ENCODE measurements around the gene NRGN. TPM values are rescaled to one million over a fixed set of nuclear protein-coding genes. Genes with fewer than 3 reads are reported as not detected.

NRGN gene
- total RNA-seq, 2 donors from 2014 or later, result 1.2 to 1.8 TPM

DNA sequence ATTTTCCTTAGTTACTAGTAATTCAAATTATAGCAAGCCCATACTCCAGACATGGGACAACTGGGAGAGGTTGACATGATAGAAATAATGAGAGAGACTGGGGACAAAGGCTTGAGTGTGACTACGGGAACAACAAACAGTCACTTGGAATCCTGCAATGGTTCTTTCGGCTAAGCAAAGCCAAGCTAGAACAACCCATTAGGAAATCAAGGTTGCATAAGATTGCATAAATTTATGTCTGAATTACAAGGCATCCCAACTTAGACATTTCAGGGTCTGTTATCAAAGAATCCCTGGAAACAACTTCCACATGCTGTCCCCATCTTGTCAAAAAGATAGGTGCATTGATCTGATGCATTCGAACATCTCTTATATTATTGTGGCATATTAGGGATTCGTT is 10.2 kb upstream of the NRGN start:
- no peaks in the 10 kb centered on the region for H3K36me3 ChIP-seq
- no peaks in the 10 kb centered on the region for H3K9me3 ChIP-seq
- WGBS, result 89% methylated on average over 4 of the region's 4 CpGs
- H3K4me3 ChIP-seq, result no peak overlapping the region
- peaks cover 6% of the 10 kb centered on the region for H3K27me3 ChIP-seq (replicated peaks; ENCODE audit: insufficient read depth)
- H3K4me1 ChIP-seq (replicated peaks), result no peaks in the 10 kb centered on the region
- no peak for DNase-seq (ENCODE audit: low spot score)
- TF ChIP-seq CTCF (IDR thresholded peaks at IDR 0.05) (no peak), POLR2A (IDR thresholded peaks at IDR 0.05) (no peak), POLR2AphosphoS5 (IDR thresholded peaks at IDR 0.05) (no peak)
- no peak overlapping the region for H3K27ac ChIP-seq
- intact Hi-C loops (cut with DNase I), result no loop called here

DNA sequence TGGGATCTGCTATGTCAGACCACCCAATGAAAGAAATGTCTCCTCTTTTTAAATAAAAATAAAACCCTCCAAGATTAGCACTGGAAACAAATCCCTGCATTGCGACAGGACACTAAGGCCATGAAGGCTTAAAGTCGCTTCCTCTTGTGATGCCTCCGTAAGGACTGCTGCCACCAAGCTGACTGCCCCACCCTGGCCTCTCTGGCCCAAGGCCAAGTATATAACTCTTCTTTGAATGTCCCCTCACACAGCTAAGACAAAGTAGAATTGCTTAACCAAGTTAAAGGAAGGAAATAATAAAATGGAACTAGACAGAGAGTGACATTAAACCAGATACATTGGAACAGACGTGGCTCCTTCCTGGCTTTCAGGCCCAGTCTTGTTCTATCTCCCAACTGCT is 7.5 kb upstream of the NRGN start:
- Histone ChIP-seq H3K27me3 (replicated peaks; ENCODE audit: insufficient read depth) (no peaks in the 10 kb centered on the region), H3K36me3 (no peaks in the 10 kb centered on the region), H3K4me3 (no peak overlapping the region), H3K27ac (no peak overlapping the region), H3K4me1 (replicated peaks) (no peaks in the 10 kb centered on the region), H3K9me3 (no peaks in the 10 kb centered on the region)
- intact Hi-C loops (cut with DNase I), result no loop called here
- DNase-seq (ENCODE audit: low spot score), result no peak
- TF ChIP-seq CTCF (IDR thresholded peaks at IDR 0.05) (no peak), POLR2AphosphoS5 (IDR thresholded peaks at IDR 0.05) (no peak), POLR2A (IDR thresholded peaks at IDR 0.05) (no peak)
- WGBS, result 82% methylated on average over 4 of the region's 4 CpGs

- H3K27me3 ChIP-seq (replicated peaks; ENCODE audit: insufficient read depth), result no peaks in the 10 kb centered on the region
- TF ChIP-seq POLR2A (IDR thresholded peaks at IDR 0.05) (no peak), CTCF (IDR thresholded peaks at IDR 0.05) (no peak), POLR2AphosphoS5 (IDR thresholded peaks at IDR 0.05) (no peak)
- no peak for DNase-seq (ENCODE audit: low spot score)
- H3K36me3 ChIP-seq, result no peaks in the 10 kb centered on the region
- H3K4me1 ChIP-seq (replicated peaks), result no peaks in the 10 kb centered on the region
- intact Hi-C loops (cut with DNase I), result no loop called here
- H3K27ac ChIP-seq, result no peak overlapping the region
- 77% methylated on average over 3 of the region's 3 CpGs for WGBS
- H3K4me3 ChIP-seq, result no peak overlapping the region
- H3K9me3 ChIP-seq, result no peaks in the 10 kb centered on the region
These were observed 3.0 kb upstream of the NRGN start for GRCh38 chr11:124736736-124737135.

GRCh38 chr11:124737638-124738305 is 2.0 kb upstream of the NRGN start:
- no peak for DNase-seq (ENCODE audit: low spot score)
- Histone ChIP-seq H3K36me3 (no peaks in the 10 kb centered on the region), H3K4me1 (replicated peaks) (no peaks in the 10 kb centered on the region), H3K27ac (no peak overlapping the region), H3K9me3 (no peaks in the 10 kb centered on the region), H3K27me3 (replicated peaks; ENCODE audit: insufficient read depth) (no peaks in the 10 kb centered on the region), H3K4me3 (no peak overlapping the region)
- TF ChIP-seq POLR2AphosphoS5 (IDR thresholded peaks at IDR 0.05) (no peak), CTCF (IDR thresholded peaks at IDR 0.05) (no peak), POLR2A (IDR thresholded peaks at IDR 0.05) (no peak)
- WGBS, result 88% methylated on average over 6 of the region's 7 CpGs
- intact Hi-C loops (cut with DNase I), result no loop called here

DNA sequence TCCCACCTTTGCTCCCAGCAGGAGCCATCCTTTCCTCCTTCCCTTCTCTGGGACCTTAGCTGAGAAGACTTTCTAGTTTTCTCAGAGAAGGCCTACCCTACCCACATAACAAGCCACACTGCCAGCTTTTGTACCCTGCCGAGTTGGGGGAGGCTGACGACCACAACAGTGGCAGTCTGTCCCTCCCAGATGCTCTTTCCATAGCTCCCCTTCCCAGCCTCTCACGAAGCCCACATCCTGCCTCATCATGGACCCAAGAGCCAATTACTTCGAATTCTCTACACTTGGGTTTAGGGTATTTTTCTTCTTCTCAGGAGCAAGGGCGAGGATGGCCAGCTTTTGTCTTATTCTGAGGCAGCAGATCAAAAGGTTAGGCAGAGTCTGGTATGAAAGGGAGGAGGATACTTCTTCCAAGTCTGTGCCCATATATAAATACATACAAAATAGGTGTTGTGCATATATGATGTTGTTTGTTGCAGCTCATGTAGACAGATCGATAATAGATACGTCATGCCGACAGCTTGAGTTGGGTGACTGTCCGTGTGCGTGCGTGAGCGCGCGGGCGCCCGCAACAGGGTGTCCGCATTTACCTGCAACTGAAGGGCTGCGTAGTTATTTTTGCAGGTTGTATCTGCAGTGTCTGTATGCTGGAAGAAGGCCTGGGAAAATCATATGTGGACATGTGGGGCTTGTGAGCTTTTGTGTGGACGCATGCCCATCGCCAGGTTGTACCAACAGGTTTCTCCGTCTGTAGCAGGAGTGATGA is 846 bp upstream of the NRGN start:
- no peak for TF ChIP-seq POLR2AphosphoS5 (IDR thresholded peaks at IDR 0.05)
- no peak for TF ChIP-seq CTCF (IDR thresholded peaks at IDR 0.05)
- no peak for TF ChIP-seq POLR2A (IDR thresholded peaks at IDR 0.05)
- no peaks in the 10 kb centered on the region for H3K27me3 ChIP-seq (replicated peaks; ENCODE audit: insufficient read depth)
- 67% methylated on average over 21 of the region's 21 CpGs for WGBS

More for the DNA sequence above, 846 bp upstream of the NRGN start:
- Histone ChIP-seq H3K27ac (no peak overlapping the region), H3K36me3 (no peaks in the 10 kb centered on the region), H3K4me1 (replicated peaks) (no peaks in the 10 kb centered on the region), H3K4me3 (no peak overlapping the region), H3K9me3 (no peaks in the 10 kb centered on the region)
- intact Hi-C loops (cut with DNase I), result no loop called here
- no peak for DNase-seq (ENCODE audit: low spot score)
